GM10248 (cell line): ENCODE data around the gene HOMER3.
"Not testable (repeated sequence)": the region's sequence is repeated elsewhere in the genome, so short reads cannot be mapped to it uniquely, and the experiment has no call there.

ENCODE experiments used
- CTCF ChIA-PET: fragments of 300-600 bp; sonication (Branson Sonifier 250); formaldehyde crosslinking; extraction: SDS; loops from one replicate; lab custom pipeline; 2021; ENCODE audit warnings: antibody characterized with exemption; lab: Yijun Ruan, JAX
- POLR2A ChIA-PET: fragments of 350-650 bp; sonication (Branson Sonifier 250); formaldehyde crosslinking; extraction: SDS; loops from one replicate; lab custom pipeline; 2020; ENCODE audit warnings: antibody characterized with exemption; lab: Yijun Ruan, JAX
- DNase-seq: peaks from one replicate; pipeline ENCODE4 v3.0.0; 2012; ENCODE audit errors: extremely low spot score
- TF ChIP-seq, protein P1 (sequence below): IDR thresholded peaks from 2 replicates; pipeline ENCODE4 v1.5.1; 2012; ENCODE audit warnings: mild to moderate bottlenecking, low read depth; ENCODE audit errors: extremely low read depth, missing control alignments, control extremely low read depth

HOMER3 gene

DNA sequence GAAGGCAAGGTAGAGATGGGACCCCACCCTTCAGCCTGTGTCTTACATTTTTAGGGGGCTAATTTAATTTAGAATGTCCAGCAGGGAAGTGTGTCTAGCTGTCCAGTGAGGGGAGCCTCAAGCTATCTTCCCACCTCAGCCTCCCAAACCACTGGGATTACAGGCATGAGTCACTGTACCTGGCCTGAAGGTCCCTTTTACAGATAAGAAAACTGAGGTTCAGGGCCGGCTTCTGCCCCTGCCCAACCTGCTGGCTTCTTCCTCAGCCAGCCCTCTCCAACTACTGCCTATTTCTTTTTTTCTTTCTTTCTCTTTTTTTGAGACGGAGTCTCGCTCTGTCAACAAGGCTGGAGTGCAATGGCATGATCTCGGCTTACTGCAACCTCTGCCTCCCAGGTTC is 19.4 kb upstream of the HOMER3 start:
- ChIA-PET CTCF (no interaction called here), POLR2A (no interaction called here)
- TF ChIP-seq, protein P1, sequence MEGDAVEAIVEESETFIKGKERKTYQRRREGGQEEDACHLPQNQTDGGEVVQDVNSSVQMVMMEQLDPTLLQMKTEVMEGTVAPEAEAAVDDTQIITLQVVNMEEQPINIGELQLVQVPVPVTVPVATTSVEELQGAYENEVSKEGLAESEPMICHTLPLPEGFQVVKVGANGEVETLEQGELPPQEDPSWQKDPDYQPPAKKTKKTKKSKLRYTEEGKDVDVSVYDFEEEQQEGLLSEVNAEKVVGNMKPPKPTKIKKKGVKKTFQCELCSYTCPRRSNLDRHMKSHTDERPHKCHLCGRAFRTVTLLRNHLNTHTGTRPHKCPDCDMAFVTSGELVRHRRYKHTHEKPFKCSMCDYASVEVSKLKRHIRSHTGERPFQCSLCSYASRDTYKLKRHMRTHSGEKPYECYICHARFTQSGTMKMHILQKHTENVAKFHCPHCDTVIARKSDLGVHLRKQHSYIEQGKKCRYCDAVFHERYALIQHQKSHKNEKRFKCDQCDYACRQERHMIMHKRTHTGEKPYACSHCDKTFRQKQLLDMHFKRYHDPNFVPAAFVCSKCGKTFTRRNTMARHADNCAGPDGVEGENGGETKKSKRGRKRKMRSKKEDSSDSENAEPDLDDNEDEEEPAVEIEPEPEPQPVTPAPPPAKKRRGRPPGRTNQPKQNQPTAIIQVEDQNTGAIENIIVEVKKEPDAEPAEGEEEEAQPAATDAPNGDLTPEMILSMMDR, result no peak
- no peak for DNase-seq

DNA sequence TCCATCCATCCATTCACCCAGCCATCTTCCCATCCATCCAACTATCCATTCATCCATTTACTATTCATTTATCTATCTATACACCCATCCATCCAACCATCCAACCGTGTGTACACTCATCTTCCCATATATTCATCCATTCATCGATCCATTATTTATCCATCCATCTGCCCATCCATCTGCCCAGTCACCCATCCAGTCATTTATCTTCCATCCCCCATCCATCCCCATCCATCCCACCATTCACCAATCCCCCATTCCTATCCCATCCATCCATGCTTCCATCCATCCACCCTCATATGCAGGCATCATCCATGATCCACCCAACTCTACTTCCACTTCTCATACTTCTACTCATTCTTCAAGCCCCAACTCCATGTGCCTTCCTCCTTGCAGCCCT is 14.0 kb upstream of the HOMER3 start:
- TF ChIP-seq, protein P1, result no peak
- ChIA-PET CTCF (no interaction called here), POLR2A (no interaction called here)
- no peak for DNase-seq

DNA sequence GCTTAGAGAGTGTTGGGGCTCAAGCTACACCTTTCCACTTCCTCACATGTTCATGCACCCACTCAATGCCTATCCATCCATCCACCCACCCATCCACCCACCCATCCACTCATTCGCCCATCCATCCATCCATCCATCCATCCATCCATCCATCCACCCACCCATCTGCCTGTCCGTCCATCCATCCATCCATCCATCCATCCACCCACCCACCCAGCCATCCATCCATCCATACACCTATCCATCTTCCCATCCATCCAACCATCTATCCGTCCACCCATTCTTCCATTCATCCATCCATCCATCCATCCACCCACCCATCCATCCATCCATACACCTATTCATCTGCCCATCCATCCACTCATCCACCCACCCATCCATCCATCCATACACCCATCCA is 13.1 kb upstream of the HOMER3 start:
- ChIA-PET POLR2A (no interaction called here), CTCF (no interaction called here)
- no peak for DNase-seq
- TF ChIP-seq, protein P1, result no peak

DNA sequence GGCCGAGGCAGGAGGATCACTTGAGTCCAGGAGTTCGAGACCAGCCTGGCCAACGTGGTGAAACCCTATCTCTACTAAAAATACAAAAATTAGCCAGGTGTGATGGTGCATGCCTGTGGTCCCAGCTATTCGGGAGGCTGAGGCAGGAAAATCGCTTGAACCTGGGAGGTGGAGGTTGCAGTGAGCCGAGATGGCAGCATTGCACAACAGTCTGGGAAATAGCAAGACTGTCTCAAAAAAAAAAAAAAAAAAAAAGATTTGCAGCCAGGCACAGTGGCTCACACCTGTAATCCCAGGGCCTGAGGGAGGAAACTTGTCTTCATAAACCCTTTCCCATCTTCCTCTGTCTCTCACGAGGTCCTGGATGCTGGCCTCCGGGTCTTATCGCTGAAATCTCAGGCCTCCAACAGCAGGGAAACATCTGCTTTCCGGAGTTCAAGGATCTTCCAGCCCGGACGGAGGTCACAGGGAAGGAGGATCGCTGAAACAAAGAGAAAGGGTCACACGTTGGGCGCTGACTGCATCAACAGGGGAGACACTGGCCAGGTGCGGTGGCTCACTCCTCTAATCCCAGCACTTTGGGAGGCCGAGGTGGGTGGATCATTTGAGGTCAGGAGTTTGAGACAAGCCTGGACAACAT is 11.5 kb upstream of the HOMER3 start:
- CTCF ChIA-PET, DNase-seq, POLR2A ChIA-PET: not testable (repeated sequence)

DNA sequence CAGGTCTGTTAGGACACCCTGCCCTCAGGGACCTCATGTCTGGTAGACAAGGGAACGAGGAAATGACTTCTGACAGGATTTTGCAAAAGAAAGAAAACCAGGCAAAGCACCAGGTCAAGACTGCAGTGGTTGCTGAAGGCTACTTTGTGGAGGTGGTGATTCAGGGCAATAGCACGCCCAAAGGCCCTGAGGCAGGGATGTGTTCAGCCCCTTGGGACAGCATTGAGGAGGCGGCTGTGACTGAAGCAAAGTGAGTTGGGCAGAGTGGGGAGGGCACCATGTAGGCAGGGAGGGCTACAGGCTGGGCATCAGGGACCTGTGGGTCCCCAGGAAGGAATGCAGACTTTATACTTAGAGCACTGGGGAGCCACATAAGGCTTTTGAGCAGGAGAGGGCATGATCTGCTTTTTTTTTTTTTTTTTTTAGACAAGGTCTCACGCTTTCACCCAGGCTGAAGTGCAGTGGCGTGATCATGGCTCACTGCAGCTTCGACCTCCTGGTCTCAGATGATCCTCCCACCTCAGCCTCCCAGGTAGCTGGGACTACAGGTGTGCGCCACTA is 10.8 kb upstream of the HOMER3 start:
- DNase-seq, result no peak
- TF ChIP-seq, protein P1, result no peak
- ChIA-PET POLR2A (no interaction called here), CTCF (no interaction called here)

DNA sequence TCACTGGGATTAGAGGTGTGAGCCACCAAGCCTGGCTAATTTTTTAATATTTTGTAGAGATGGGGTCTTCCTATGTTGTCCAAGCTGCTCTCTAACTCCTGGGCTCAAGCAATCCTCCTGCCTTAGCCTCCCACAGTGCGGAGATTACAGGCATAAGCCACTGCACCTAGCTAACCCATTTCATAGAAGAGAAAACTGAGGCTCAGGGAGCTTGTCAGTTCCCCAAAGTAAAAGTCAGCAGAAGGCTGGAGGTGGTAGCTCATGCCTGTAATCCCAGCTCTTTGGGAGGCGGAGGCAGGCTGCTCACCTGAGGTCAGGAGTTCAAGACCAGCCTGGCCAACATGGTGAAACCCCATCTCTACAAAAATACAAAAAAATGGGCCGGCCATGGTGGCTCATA is 8.8 kb upstream of the HOMER3 start:
- DNase-seq, result no peak
- POLR2A ChIA-PET, result interaction anchor here (0.7 kb wide), 1 partner anchor 82 kb away, joined by 6 read pairs; no protein-coding TSS in a partner anchor
- CTCF ChIA-PET, result interaction anchor here (0.6 kb wide), 1 partner anchor 68 kb away, joined by 3 read pairs; no protein-coding TSS in a partner anchor
- TF ChIP-seq, protein P1, result no peak

DNA sequence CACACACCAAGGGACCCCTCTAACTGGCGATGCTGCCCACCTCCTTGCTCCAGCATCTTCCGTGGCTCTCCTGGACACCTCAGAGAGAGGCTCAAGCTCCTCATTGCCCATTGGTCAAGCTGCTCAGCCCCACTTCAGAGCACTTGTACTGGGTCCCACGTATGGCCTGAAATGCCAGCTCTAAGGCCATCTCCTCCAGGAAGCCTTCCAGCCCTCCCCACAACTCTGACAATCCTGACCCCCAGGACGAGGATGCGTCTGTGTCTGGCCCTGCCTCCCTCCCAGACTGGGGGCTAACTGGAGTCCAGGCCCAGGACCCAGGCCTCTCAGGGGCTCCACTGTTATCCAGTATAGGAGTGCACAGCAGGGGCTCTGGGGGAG is 7.9 kb upstream of the HOMER3 start:
- ChIA-PET CTCF (no interaction called here), POLR2A (no interaction called here)
- TF ChIP-seq, protein P1, result no peak

More for the DNA sequence above, 7.9 kb upstream of the HOMER3 start:
- DNase-seq, result no peak
